Kidney epithelial cell (primary cell): ENCODE results near the gene MED4. TPM values are rescaled to one million over a fixed set of nuclear protein-coding genes. Genes with fewer than 3 reads are reported as not detected.

Experiments
- DNase-seq: peaks from one replicate; pipeline ENCODE4 v3.0.0-alpha.2; 2010; ENCODE audit warnings: low read depth
- H3K27me3 ChIP-seq: 2 replicates; pipeline ENCODE4 v1.6.0; 2011; ENCODE audit warnings: low read length; ENCODE audit not compliant: control insufficient read depth, insufficient read depth
- H3K36me3 ChIP-seq: 2 replicates; pipeline ENCODE4 v1.5.1; 2011; ENCODE audit warnings: low read length; ENCODE audit not compliant: control insufficient read depth, insufficient read depth
- H3K4me3 ChIP-seq: 2 replicates; pipeline ENCODE4 v1.5.1; 2011; ENCODE audit warnings: low read depth, mild to moderate bottlenecking, control low read depth, low read length
- total RNA-seq: library from RNA; depleted of rRNA; stranded (reverse); fragments of >200 nt; gene quantifications from 2 replicates; pipeline ENCODE4 v1.2.3, GENCODE V29; 2015
- TF ChIP-seq, protein P1 (sequence below): IDR thresholded peaks from 2 replicates; pipeline ENCODE4 v1.5.1; 2011; ENCODE audit warnings: mild to moderate bottlenecking, moderate library complexity, low read length, control low read depth, inconsistent platforms; ENCODE audit not compliant: insufficient read depth, poor library complexity, severe bottlenecking

MED4 gene
- total RNA-seq, 1 donor from 2014 or later = 39.2 TPM

DNA sequence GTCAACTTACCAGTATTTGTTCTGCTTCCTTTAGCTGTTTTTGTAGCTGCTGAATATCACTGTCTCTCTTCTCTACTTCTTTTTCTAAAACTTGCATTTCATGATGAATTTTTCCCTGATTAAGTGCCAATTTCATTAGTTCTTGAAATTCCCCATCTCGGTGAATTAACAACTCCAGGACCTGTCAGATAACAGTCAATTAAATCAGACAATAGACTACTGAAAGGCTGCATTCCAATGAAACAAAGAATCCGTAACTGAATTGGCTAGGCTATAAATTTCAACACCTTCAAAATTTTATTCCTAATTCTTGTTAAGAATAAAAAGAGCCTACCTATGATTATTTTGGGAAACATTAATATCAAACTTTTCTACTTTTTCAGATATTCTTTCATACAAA is 8.6 kb downstream of the MED4 start:
- TF ChIP-seq, protein P1, sequence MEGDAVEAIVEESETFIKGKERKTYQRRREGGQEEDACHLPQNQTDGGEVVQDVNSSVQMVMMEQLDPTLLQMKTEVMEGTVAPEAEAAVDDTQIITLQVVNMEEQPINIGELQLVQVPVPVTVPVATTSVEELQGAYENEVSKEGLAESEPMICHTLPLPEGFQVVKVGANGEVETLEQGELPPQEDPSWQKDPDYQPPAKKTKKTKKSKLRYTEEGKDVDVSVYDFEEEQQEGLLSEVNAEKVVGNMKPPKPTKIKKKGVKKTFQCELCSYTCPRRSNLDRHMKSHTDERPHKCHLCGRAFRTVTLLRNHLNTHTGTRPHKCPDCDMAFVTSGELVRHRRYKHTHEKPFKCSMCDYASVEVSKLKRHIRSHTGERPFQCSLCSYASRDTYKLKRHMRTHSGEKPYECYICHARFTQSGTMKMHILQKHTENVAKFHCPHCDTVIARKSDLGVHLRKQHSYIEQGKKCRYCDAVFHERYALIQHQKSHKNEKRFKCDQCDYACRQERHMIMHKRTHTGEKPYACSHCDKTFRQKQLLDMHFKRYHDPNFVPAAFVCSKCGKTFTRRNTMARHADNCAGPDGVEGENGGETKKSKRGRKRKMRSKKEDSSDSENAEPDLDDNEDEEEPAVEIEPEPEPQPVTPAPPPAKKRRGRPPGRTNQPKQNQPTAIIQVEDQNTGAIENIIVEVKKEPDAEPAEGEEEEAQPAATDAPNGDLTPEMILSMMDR = no peak
- no peaks in the 10 kb centered on the region for H3K36me3 ChIP-seq
- DNase-seq = no peak
- H3K4me3 ChIP-seq = no peak overlapping the region
- no peaks in the 10 kb centered on the region for H3K27me3 ChIP-seq

DNA sequence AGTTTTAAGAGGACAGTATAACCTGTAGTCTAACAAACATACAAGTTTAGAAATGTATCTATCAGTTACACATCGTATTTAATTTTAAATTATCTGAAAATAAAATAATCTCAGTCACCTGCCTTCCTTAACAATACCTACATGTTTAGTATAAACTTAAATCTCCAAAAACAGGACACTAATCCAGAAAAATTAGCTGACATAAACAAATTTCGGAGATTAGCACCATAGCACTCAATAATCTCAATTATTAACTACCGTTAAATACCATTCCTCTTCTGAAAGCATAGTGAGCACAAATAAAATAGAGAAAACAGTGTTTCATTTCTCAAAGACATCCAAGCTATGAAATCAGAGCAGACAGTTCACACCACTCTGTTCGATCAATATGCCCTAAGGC is 13.2 kb downstream of the MED4 start:
- no peaks in the 10 kb centered on the region for H3K36me3 ChIP-seq
- TF ChIP-seq, protein P1 = no peak
- no peak overlapping the region for H3K4me3 ChIP-seq
- no peaks in the 10 kb centered on the region for H3K27me3 ChIP-seq
- no peak for DNase-seq

DNA sequence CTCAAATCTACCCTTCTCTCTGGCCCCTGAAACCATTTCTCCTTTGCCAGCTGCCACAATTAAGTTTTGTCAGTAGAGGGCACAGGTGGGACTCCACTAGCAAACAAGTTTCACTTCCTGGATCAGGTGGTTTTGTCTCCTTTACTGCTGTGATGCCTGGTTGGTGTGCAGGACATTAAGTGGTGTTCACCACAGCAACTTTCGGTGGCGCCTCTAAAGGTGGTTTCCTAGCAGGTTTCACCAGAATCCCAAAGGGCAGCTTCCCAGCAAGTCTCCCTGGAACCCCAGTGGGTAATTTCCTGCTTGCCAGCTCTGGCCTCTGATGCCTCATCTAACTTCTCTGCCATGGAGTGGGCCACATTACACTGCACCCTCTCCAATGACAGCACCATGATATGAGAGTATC is 16.6 kb downstream of the MED4 start:
- H3K36me3 ChIP-seq = peaks cover 2% of the 10 kb centered on the region
- no peaks in the 10 kb centered on the region for H3K27me3 ChIP-seq
- TF ChIP-seq, protein P1 = peak; percentile 46
- no peak overlapping the region for H3K4me3 ChIP-seq
- DNase-seq = no peak

DNA sequence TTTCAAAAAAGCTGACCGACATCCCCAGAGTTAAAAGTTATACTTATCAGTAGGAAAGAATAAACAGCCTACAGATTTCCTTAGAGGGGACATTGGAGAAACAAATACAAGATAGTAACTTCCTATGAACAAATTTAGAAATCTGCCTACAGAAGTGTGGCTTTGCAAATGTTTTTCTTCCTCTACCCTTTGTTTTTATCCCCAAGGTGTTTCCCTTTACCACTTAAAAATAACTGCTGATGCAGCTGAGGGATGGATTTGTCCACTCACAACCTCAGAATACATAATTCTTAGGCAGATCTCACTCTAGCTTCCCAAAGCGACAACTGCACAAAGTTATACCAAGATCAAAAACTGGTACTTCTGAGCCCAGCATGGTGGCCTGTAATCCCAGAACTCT is 20.9 kb downstream of the MED4 start:
- Histone ChIP-seq H3K27me3 (no peaks in the 10 kb centered on the region), H3K4me3 (no peak overlapping the region), H3K36me3 (peaks cover 3% of the 10 kb centered on the region)
- TF ChIP-seq, protein P1 = no peak
- DNase-seq = no peak

DNA sequence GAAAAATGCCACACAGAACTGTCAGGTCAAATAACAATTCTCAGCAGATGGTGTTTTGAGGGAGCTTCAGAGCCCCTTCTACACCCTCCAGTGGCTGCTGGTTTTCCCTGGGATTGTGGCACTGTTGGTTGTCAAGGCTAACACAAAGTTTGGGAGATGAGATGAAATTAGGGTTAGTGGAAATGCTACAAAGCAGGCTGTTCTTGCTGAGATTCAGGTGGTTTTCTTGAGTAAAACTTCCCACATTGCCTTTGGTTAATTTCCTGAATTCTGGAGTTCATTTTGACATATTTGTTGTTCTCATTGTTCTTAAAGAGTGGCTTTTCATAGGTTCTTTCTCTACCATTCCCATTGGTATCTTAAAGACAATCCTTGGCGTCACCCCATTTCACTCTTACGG is 22.1 kb downstream of the MED4 start:
- Histone ChIP-seq H3K4me3 (no peak overlapping the region), H3K27me3 (no peaks in the 10 kb centered on the region), H3K36me3 (peaks cover 3% of the 10 kb centered on the region)
- DNase-seq = no peak
- TF ChIP-seq, protein P1 = no peak

DNA sequence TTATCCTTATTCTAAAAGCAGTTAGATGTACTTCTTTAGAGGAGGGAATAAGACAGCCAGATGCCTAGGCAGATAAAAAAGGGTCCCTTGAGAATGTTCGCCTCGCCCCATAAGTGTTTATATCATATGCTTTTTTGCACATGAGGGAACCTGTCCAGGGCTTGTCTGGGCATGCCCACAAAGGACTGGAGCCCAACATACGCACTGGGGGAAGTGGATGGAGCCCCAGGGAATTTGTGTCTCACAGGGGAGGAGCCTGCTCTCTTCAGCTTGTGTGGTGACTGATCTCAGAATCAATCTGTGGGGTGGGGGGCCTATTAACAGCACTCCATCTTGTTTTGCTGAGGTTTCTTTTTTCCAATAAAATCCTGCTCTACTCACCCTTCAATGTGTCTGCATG is 22.6 kb downstream of the MED4 start:
- Histone ChIP-seq H3K27me3 (no peaks in the 10 kb centered on the region), H3K4me3 (no peak overlapping the region), H3K36me3 (peaks cover 3% of the 10 kb centered on the region)
- no peak for DNase-seq
- TF ChIP-seq, protein P1 = no peak
